ENCODE results near the gene PARL. TPM values are rescaled to one million over a fixed set of nuclear protein-coding genes. Genes with fewer than 3 reads are reported as not detected.

Gene PARL
- total and polyA plus RNA-seq, 2 of the 8 experiments (the other 6 are each of a cell fraction or from before 2014, with no cell fraction given): 62.7 to 85.0 TPM

DNA sequence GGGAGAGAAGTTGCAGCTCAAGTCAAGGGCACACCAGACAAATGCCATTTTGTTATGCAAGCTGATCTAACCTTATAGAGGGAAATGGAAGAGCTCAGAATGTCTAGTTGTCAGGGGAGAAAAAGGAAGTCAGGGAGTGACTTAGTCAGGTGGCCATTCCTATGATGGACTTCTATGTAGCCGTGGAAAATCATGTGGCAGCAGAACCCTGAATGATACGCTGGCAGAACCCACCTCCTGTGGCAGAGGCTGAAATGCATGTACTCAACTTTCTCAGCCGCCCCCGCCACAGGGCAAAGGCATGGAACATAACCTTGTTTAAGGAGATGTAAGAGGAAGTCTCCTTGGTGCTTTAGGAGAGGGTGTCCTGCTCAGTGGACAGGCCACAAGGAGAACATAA is 37.7 kb upstream of the PARL start:
- Histone ChIP-seq H3K36me3 (ENCODE audit: control insufficient read depth in 2 of 4, insufficient read depth in 4 of 4, low read length in 3 of 4) (peaks cover 0 to 28% (median 15%) of the 10 kb centered on the region in 4 experiments; a peak in 7 of 8 replicates), H3K27ac (ENCODE audit: low read depth, low read length) (no peak overlapping the region), H2BK12ac (ENCODE audit: low read depth, low read length) (no peak overlapping the region), H3K4me3 (ENCODE audit: extremely low read depth in 1 of 4, insufficient read depth in 2 of 4, low read depth in 3 of 4, low read length in 4 of 4) (no peak overlapping the region), H2BK20ac (ENCODE audit: low read length) (no peak overlapping the region), H3K4ac (replicated peaks; ENCODE audit: insufficient read length, low read depth, low read length) (no peak overlapping the region), H2BK5ac (ENCODE audit: low read depth, low read length) (no peak overlapping the region), H4K20me1 (replicated peaks in 1 of 2; ENCODE audit: control insufficient read depth in 1 of 2, insufficient read depth in 2 of 2, low read length in 2 of 2) (no peaks in the 10 kb centered on the region), H2AK5ac (ENCODE audit: low read depth, low read length) (no peak overlapping the region), H3K18ac (ENCODE audit: extremely low read depth, low read length) (no peak overlapping the region), H3K9me3 (ENCODE audit: insufficient read depth in 2 of 2, low read depth in 1 of 2, low read length in 1 of 2) (no peaks in the 10 kb centered on the region), H3K4me1 (replicated peaks in 1 of 4; ENCODE audit: control insufficient read depth in 3 of 4, insufficient read depth in 4 of 4, low read length in 3 of 4) (no peaks in the 10 kb centered on the region), H3K79me2 (ENCODE audit: control insufficient read depth in 1 of 2, insufficient read depth in 2 of 2, low read length in 2 of 2) (no peaks in the 10 kb centered on the region), H2AFZ (ENCODE audit: low read length) (no peak overlapping the region), H3K23ac (ENCODE audit: insufficient read length) (no peak overlapping the region), H2BK15ac (ENCODE audit: low read length) (no peak overlapping the region), H3K9ac (replicated peaks in 1 of 4; ENCODE audit: extremely low read depth in 1 of 4, low read depth in 3 of 4, low read length in 3 of 4) (no peak overlapping the region), H3K27me3 (replicated peaks in 1 of 4; ENCODE audit: control insufficient read depth in 3 of 4, extremely low read depth in 1 of 4, insufficient read depth in 3 of 4, low read length in 3 of 4) (no peaks in the 10 kb centered on the region), H3K14ac (ENCODE audit: insufficient read length) (no peak overlapping the region), H3K79me1 (ENCODE audit: low read depth, low read length) (no peaks in the 10 kb centered on the region), H4K91ac (replicated peaks; ENCODE audit: insufficient read length, low read length) (no peak overlapping the region), H3K4me2 (ENCODE audit: insufficient read depth in 1 of 2, low read depth in 2 of 2, low read length in 2 of 2) (no peak overlapping the region), H4K8ac (ENCODE audit: extremely low read depth, insufficient read depth, low read length) (no peak overlapping the region; the same call in 1 of the 2 replicates), H4K5ac (ENCODE audit: insufficient read length, low read depth, low read length) (no peak overlapping the region), H3K23me2 (ENCODE audit: low read depth, low read length) (no peaks in the 10 kb centered on the region), H3K56ac (replicated peaks; ENCODE audit: insufficient read length, low read depth, low read length) (no peak overlapping the region), H2BK120ac (replicated peaks; ENCODE audit: low read depth, low read length) (no peak overlapping the region)
- ChIA-PET POLR2A (ENCODE audit: partially characterized antibody) (no interaction called here), CTCF (ENCODE audit: partially characterized antibody) (interaction anchor here (0.6 to 1.9 kb wide), 4 partner anchors 12 to 351 kb away, joined by 3 to 4 read pairs (median 4); no protein-coding TSS in a partner anchor)
- FAIRE-seq (no peak), DNase-seq (ENCODE audit: low read depth in 1 of 2, low spot score in 2 of 2) (no peak)
- WGBS, 2 experiments (ENCODE audit: extremely low coverage in 1 of 2, insufficient coverage in 1 of 2, insufficient read length in 1 of 2, insufficient replicate concordance in 2 of 2, low coverage in 1 of 2, low lambda C conversion rate in 2 of 2, missing lambda C conversion rate in 1 of 2): 92% methylated on average over 4 of the region's 4 CpGs; no CpG with 5 or more reads in 1 of the 2 experiments
- TF ChIP-seq USF2 (IDR thresholded peaks at IDR 0.05; ENCODE audit: low read length) (no peak), NRF1 (IDR thresholded peaks at IDR 0.05; ENCODE audit: low read depth, low read length) (no peak), RFX5 (IDR thresholded peaks at IDR 0.05; ENCODE audit: borderline replicate concordance, low read depth, low read length) (no peak), EGR1 (IDR thresholded peaks at IDR 0.05; ENCODE audit: borderline replicate concordance, low read depth, low read length) (no peak), ZNF274 (IDR thresholded peaks at IDR 0.05; ENCODE audit: borderline replicate concordance, extremely low read depth, low read length) (no peak), BACH1 (IDR thresholded peaks at IDR 0.05; ENCODE audit: low read length) (no peak)

All from H1 (cell line).